WTC11 (cell line): ENCODE data around the gene DEXI.

Source experiments
- CREB1 ChIP-seq: sonication (generic); formaldehyde crosslinking; IDR thresholded peaks from 2 replicates; pipeline ENCODE4 v1.8.0; 2023; ENCODE audit warnings: mild to moderate bottlenecking, missing genetic modification reagents
- CTCF ChIP-seq: fragments of 200-600 bp; IDR thresholded peaks from 2 replicates; pipeline ENCODE4 v1.8.0; 2022; ENCODE audit warnings: antibody characterized with exemption
- E2F5 ChIP-seq: sonication (generic); formaldehyde crosslinking; IDR thresholded peaks from 2 replicates; pipeline ENCODE4 v1.8.1; 2022; ENCODE audit warnings: mild to moderate bottlenecking, moderate library complexity, missing genetic modification reagents
- MYBL2 ChIP-seq: sonication (generic); formaldehyde crosslinking; IDR thresholded peaks from 2 replicates; pipeline ENCODE4 v1.8.1; 2023; ENCODE audit warnings: mild to moderate bottlenecking, moderate library complexity, missing genetic modification reagents
- SP1 ChIP-seq: sonication (generic); formaldehyde crosslinking; conservative IDR thresholded peaks from 2 replicates; pipeline ENCODE4 v1.8.1; 2022; ENCODE audit warnings: missing genetic modification reagents
- USF2 ChIP-seq: sonication (generic); formaldehyde crosslinking; IDR thresholded peaks from 2 replicates; pipeline ENCODE4 v1.8.1; 2023; ENCODE audit warnings: mild to moderate bottlenecking, missing genetic modification reagents, moderate library complexity
- TF ChIP-seq, protein P1 (sequence below): sonication (generic); formaldehyde crosslinking; IDR thresholded peaks from 2 replicates; pipeline ENCODE4 v1.8.0; 2022; ENCODE audit warnings: mild to moderate bottlenecking, missing genetic modification reagents
- TF ChIP-seq, protein P2 (sequence below): sonication (generic); formaldehyde crosslinking; IDR thresholded peaks from 2 replicates; pipeline ENCODE4 v1.8.1; 2022; ENCODE audit warnings: low read depth, mild to moderate bottlenecking, moderate library complexity, missing genetic modification reagents, borderline replicate concordance

- no peak for TF ChIP-seq E2F5
- no peak for TF ChIP-seq CTCF
- TF ChIP-seq SP1 (CRISPR knock-in tag) = no peak
- TF ChIP-seq, protein P1, sequence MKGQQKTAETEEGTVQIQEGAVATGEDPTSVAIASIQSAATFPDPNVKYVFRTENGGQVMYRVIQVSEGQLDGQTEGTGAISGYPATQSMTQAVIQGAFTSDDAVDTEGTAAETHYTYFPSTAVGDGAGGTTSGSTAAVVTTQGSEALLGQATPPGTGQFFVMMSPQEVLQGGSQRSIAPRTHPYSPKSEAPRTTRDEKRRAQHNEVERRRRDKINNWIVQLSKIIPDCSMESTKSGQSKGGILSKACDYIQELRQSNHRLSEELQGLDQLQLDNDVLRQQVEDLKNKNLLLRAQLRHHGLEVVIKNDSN = no peak
- no peak for TF ChIP-seq MYBL2 (CRISPR knock-in tag)
- TF ChIP-seq USF2 (CRISPR knock-in tag) = no peak
- TF ChIP-seq, protein P2, sequence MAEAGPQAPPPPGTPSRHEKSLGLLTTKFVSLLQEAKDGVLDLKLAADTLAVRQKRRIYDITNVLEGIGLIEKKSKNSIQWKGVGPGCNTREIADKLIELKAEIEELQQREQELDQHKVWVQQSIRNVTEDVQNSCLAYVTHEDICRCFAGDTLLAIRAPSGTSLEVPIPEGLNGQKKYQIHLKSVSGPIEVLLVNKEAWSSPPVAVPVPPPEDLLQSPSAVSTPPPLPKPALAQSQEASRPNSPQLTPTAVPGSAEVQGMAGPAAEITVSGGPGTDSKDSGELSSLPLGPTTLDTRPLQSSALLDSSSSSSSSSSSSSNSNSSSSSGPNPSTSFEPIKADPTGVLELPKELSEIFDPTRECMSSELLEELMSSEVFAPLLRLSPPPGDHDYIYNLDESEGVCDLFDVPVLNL (CRISPR knock-in tag) = no peak
- TF ChIP-seq CREB1 (CRISPR knock-in tag) = no peak
Measured at GRCh38 chr16:10937068-10937859, 5.0 kb downstream of the DEXI start.
